ENCODE results near the gene TGFBR3. TPM values are rescaled to one million over a fixed set of nuclear protein-coding genes. Genes with fewer than 3 reads are reported as not detected.

TGFBR3 gene
- total and polyA plus RNA-seq, 9 donors, result 92.4 to 442 (median 165) TPM

- H3K4me3 ChIP-seq, result no peak overlapping the region
- 92 to 96% (median 94%) methylated on average over 6 of the region's 6 CpGs for WGBS, 3 donors
- H3K27me3 ChIP-seq, result no peaks in the 10 kb centered on the region
- TF ChIP-seq CTCF (IDR thresholded peaks at IDR 0.05) (no peak), EP300 (IDR thresholded peaks at IDR 0.05) (no peak), POLR2A (IDR thresholded peaks at IDR 0.05) (no peak)
- H3K27ac ChIP-seq, result no peak overlapping the region
- DNase-seq, result no peak
- peaks cover 21% of the 10 kb centered on the region for H3K4me1 ChIP-seq (ENCODE audit: insufficient read depth)
- H3K36me3 ChIP-seq, result no peaks in the 10 kb centered on the region
- no peaks in the 10 kb centered on the region for H3K9me3 ChIP-seq
- intact Hi-C loops (cut with DNase I), result no loop called here
Observed at GRCh38 chr1:91826248-91826647, 59.7 kb downstream of the TGFBR3 start.

GRCh38 chr1:91821126-91821868 is 64.7 kb downstream of the TGFBR3 start:
- no peaks in the 10 kb centered on the region for H3K36me3 ChIP-seq
- H3K27ac ChIP-seq, result no peak overlapping the region
- intact Hi-C loops (cut with DNase I), result no loop called here
- TF ChIP-seq CTCF (IDR thresholded peaks at IDR 0.05) (no peak), EP300 (IDR thresholded peaks at IDR 0.05) (no peak), POLR2A (IDR thresholded peaks at IDR 0.05) (no peak)
- no peaks in the 10 kb centered on the region for H3K27me3 ChIP-seq
- H3K4me1 ChIP-seq (ENCODE audit: insufficient read depth), result peaks cover 15% of the 10 kb centered on the region
- WGBS, 3 donors, result 91 to 96% (median 94%) methylated on average over 6 of the region's 6 CpGs
- no peak overlapping the region for H3K4me3 ChIP-seq
- no peaks in the 10 kb centered on the region for H3K9me3 ChIP-seq
- DNase-seq, result no peak

- Histone ChIP-seq H3K27me3 (no peaks in the 10 kb centered on the region), H3K4me3 (no peak overlapping the region), H3K9me3 (no peaks in the 10 kb centered on the region), H3K4me1 (ENCODE audit: insufficient read depth) (peaks cover 21% of the 10 kb centered on the region), H3K36me3 (no peaks in the 10 kb centered on the region), H3K27ac (peak overlapping the region in 1 of 2 donors; percentile 83)
- DNase-seq, result no peak
- WGBS, 3 donors, result 48 to 66% (median 49%) methylated on average over 11 of the region's 11 CpGs
- intact Hi-C loops (cut with DNase I), result no loop called here
- TF ChIP-seq CTCF (IDR thresholded peaks at IDR 0.05) (no peak), EP300 (IDR thresholded peaks at IDR 0.05) (no peak), POLR2A (IDR thresholded peaks at IDR 0.05) (no peak)
Observed at GRCh38 chr1:91819038-91819788, 66.7 kb downstream of the TGFBR3 start.

- Histone ChIP-seq H3K4me3 (no peak overlapping the region), H3K36me3 (no peaks in the 10 kb centered on the region), H3K27me3 (no peaks in the 10 kb centered on the region), H3K9me3 (no peaks in the 10 kb centered on the region), H3K27ac (peak overlapping the region in 1 of 2 donors; percentile 83), H3K4me1 (ENCODE audit: insufficient read depth) (peaks cover 23% of the 10 kb centered on the region)
- 6 to 17% (median 8%) methylated on average over 1 of the region's 1 CpG for WGBS, 3 donors
- no peak for DNase-seq
- TF ChIP-seq CTCF (IDR thresholded peaks at IDR 0.05), result no peak
- TF ChIP-seq EP300 (IDR thresholded peaks at IDR 0.05), result no peak
- no peak for TF ChIP-seq POLR2A (IDR thresholded peaks at IDR 0.05)
- intact Hi-C loops (cut with DNase I), result no loop called here
Observed at GRCh38 chr1:91818713-91818975, 67.3 kb downstream of the TGFBR3 start.
